Activated naive CD8-positive, alpha-beta T cell treated with anti-CD3 and anti-CD28 coated beads for 36 hours (primary cell): Measurements from ENCODE around the gene NUP93. TPM values are rescaled to one million over a fixed set of nuclear protein-coding genes. Genes with fewer than 3 reads are reported as not detected.

ENCODE experiments used
- DNase-seq: peaks from one replicate; pipeline ENCODE4 v3.0.0; 2021
- H3K27ac Mint-ChIP-seq: one replicate; pipeline ENCODE4 v1.8.0; 2022; ENCODE audit warnings: mild to moderate bottlenecking, moderate library complexity, mixed read lengths
- H3K27me3 Mint-ChIP-seq: one replicate; pipeline ENCODE4 v1.8.0; 2022; ENCODE audit warnings: mild to moderate bottlenecking, mixed read lengths
- H3K36me3 Mint-ChIP-seq: one replicate; pipeline ENCODE4 v1.8.0; 2021; ENCODE audit warnings: mild to moderate bottlenecking, mixed read lengths
- H3K4me1 Mint-ChIP-seq: one replicate; pipeline ENCODE4 v1.8.0; 2021; ENCODE audit warnings: mixed read lengths
- H3K4me3 Mint-ChIP-seq: one replicate; pipeline ENCODE4 v1.8.0; 2022; ENCODE audit warnings: mild to moderate bottlenecking, moderate library complexity, mixed read lengths
- H3K9me3 Mint-ChIP-seq: one replicate; pipeline ENCODE4 v1.8.0; 2022; ENCODE audit warnings: mixed read lengths
- total RNA-seq, 2 experiments: library from RNA; stranded (reverse); gene quantifications; one replicate each; pipeline ENCODE4 v1.2.3, GENCODE V29; 2021

Gene NUP93
- total RNA-seq, 2 experiments from 2014 or later, result 153 to 172 TPM

GRCh38 chr16:56774016-56774680, 44.2 kb downstream of the NUP93 start:
- Mint-ChIP-seq H3K4me3 (no peak overlapping the region), H3K27ac (no peak overlapping the region), H3K9me3 (no peaks in the 10 kb centered on the region), H3K27me3 (no peaks in the 10 kb centered on the region), H3K36me3 (peaks cover 6% of the 10 kb centered on the region), H3K4me1 (peaks cover 40% of the 10 kb centered on the region)
- DNase-seq, result no peak

GRCh38 chr16:56775162-56775561, 45.2 kb downstream of the NUP93 start:
- Mint-ChIP-seq H3K36me3 (peaks cover 3% of the 10 kb centered on the region), H3K9me3 (no peaks in the 10 kb centered on the region), H3K4me3 (no peak overlapping the region), H3K27ac (no peak overlapping the region), H3K4me1 (peaks cover 43% of the 10 kb centered on the region), H3K27me3 (no peaks in the 10 kb centered on the region)
- DNase-seq, result no peak

- no peaks in the 10 kb centered on the region for H3K9me3 Mint-ChIP-seq
- H3K27me3 Mint-ChIP-seq, result no peaks in the 10 kb centered on the region
- no peak for DNase-seq
- no peak overlapping the region for H3K4me3 Mint-ChIP-seq
- H3K36me3 Mint-ChIP-seq, result peaks cover 1% of the 10 kb centered on the region
- no peak overlapping the region for H3K27ac Mint-ChIP-seq
- peaks cover 34% of the 10 kb centered on the region for H3K4me1 Mint-ChIP-seq
These were observed 46.6 kb downstream of the NUP93 start for GRCh38 chr16:56776562-56776961.

GRCh38 chr16:56777001-56777400, 47.1 kb downstream of the NUP93 start:
- peaks cover 30% of the 10 kb centered on the region for H3K4me1 Mint-ChIP-seq
- H3K27ac Mint-ChIP-seq, result no peak overlapping the region
- no peaks in the 10 kb centered on the region for H3K27me3 Mint-ChIP-seq
- no peaks in the 10 kb centered on the region for H3K36me3 Mint-ChIP-seq
- DNase-seq, result no peak
- H3K4me3 Mint-ChIP-seq, result no peak overlapping the region
- no peaks in the 10 kb centered on the region for H3K9me3 Mint-ChIP-seq

GRCh38 chr16:56777482-56777881, 47.6 kb downstream of the NUP93 start:
- no peak for DNase-seq
- H3K36me3 Mint-ChIP-seq, result no peaks in the 10 kb centered on the region
- no peak overlapping the region for H3K27ac Mint-ChIP-seq
- no peaks in the 10 kb centered on the region for H3K9me3 Mint-ChIP-seq
- H3K4me1 Mint-ChIP-seq, result peaks cover 25% of the 10 kb centered on the region
- no peaks in the 10 kb centered on the region for H3K27me3 Mint-ChIP-seq
- no peak overlapping the region for H3K4me3 Mint-ChIP-seq

- Mint-ChIP-seq H3K9me3 (no peaks in the 10 kb centered on the region), H3K27me3 (no peaks in the 10 kb centered on the region), H3K4me3 (no peak overlapping the region), H3K4me1 (peaks cover 28% of the 10 kb centered on the region), H3K27ac (no peak overlapping the region), H3K36me3 (no peaks in the 10 kb centered on the region)
- no peak for DNase-seq
These were observed 50.0 kb downstream of the NUP93 start for GRCh38 chr16:56779906-56780305.

- no peak overlapping the region for H3K27ac Mint-ChIP-seq
These were observed 50.7 kb downstream of the NUP93 start for GRCh38 chr16:56780646-56781045.

GRCh38 chr16:56781528-56781961, 51.6 kb downstream of the NUP93 start:
- Mint-ChIP-seq H3K27me3 (no peaks in the 10 kb centered on the region), H3K9me3 (no peaks in the 10 kb centered on the region), H3K27ac (no peak overlapping the region), H3K4me3 (no peak overlapping the region), H3K4me1 (peaks cover 34% of the 10 kb centered on the region), H3K36me3 (no peaks in the 10 kb centered on the region)
- DNase-seq, result no peak

More at GRCh38 chr16:56780646-56781045, 50.7 kb downstream of the NUP93 start:
- Mint-ChIP-seq H3K9me3 (no peaks in the 10 kb centered on the region), H3K4me3 (no peak overlapping the region), H3K4me1 (peaks cover 32% of the 10 kb centered on the region), H3K27me3 (no peaks in the 10 kb centered on the region), H3K36me3 (no peaks in the 10 kb centered on the region)
- DNase-seq, result no peak

GRCh38 chr16:56783344-56783743, 53.4 kb downstream of the NUP93 start:
- Mint-ChIP-seq H3K36me3 (no peaks in the 10 kb centered on the region), H3K9me3 (no peaks in the 10 kb centered on the region), H3K27ac (peak overlapping the region; percentile 4), H3K4me3 (no peak overlapping the region), H3K27me3 (no peaks in the 10 kb centered on the region), H3K4me1 (peaks cover 31% of the 10 kb centered on the region)
- no peak for DNase-seq

GRCh38 chr16:56785317-56785716, 55.4 kb downstream of the NUP93 start:
- no peak overlapping the region for H3K4me3 Mint-ChIP-seq
- no peak for DNase-seq
- no peaks in the 10 kb centered on the region for H3K27me3 Mint-ChIP-seq
- H3K36me3 Mint-ChIP-seq, result no peaks in the 10 kb centered on the region
- peak overlapping the region; percentile 27 for H3K27ac Mint-ChIP-seq
- H3K4me1 Mint-ChIP-seq, result peaks cover 18% of the 10 kb centered on the region
- no peaks in the 10 kb centered on the region for H3K9me3 Mint-ChIP-seq

GRCh38 chr16:56787167-56787566, 57.2 kb downstream of the NUP93 start:
- Mint-ChIP-seq H3K4me3 (no peak overlapping the region), H3K27ac (no peak overlapping the region), H3K36me3 (no peaks in the 10 kb centered on the region), H3K27me3 (no peaks in the 10 kb centered on the region), H3K9me3 (no peaks in the 10 kb centered on the region), H3K4me1 (peaks cover 16% of the 10 kb centered on the region)
- DNase-seq, result no peak

- DNase-seq, result no peak
- Mint-ChIP-seq H3K4me1 (peaks cover 9% of the 10 kb centered on the region), H3K27ac (no peak overlapping the region), H3K36me3 (no peaks in the 10 kb centered on the region), H3K4me3 (no peak overlapping the region), H3K27me3 (no peaks in the 10 kb centered on the region), H3K9me3 (no peaks in the 10 kb centered on the region)
These were observed 58.5 kb downstream of the NUP93 start for GRCh38 chr16:56788435-56788834.

- DNase-seq, result no peak
- H3K4me3 Mint-ChIP-seq, result no peak overlapping the region
- no peaks in the 10 kb centered on the region for H3K9me3 Mint-ChIP-seq
- H3K27me3 Mint-ChIP-seq, result no peaks in the 10 kb centered on the region
- H3K27ac Mint-ChIP-seq, result no peak overlapping the region
- H3K36me3 Mint-ChIP-seq, result peaks cover 1% of the 10 kb centered on the region
- H3K4me1 Mint-ChIP-seq, result peaks cover 6% of the 10 kb centered on the region
These were observed 59.4 kb downstream of the NUP93 start for GRCh38 chr16:56789360-56789759.

GRCh38 chr16:56792967-56793366, 63.0 kb downstream of the NUP93 start:
- Mint-ChIP-seq H3K27me3 (no peaks in the 10 kb centered on the region), H3K9me3 (no peaks in the 10 kb centered on the region), H3K4me3 (no peak overlapping the region), H3K36me3 (peaks cover 2% of the 10 kb centered on the region), H3K27ac (no peak overlapping the region), H3K4me1 (no peaks in the 10 kb centered on the region)
- DNase-seq, result no peak

GRCh38 chr16:56793492-56793891, 63.6 kb downstream of the NUP93 start:
- no peak for DNase-seq
- no peaks in the 10 kb centered on the region for H3K4me1 Mint-ChIP-seq
- peaks cover 5% of the 10 kb centered on the region for H3K36me3 Mint-ChIP-seq
- no peak overlapping the region for H3K27ac Mint-ChIP-seq
- no peaks in the 10 kb centered on the region for H3K27me3 Mint-ChIP-seq
- H3K4me3 Mint-ChIP-seq, result no peak overlapping the region
- no peaks in the 10 kb centered on the region for H3K9me3 Mint-ChIP-seq

- no peaks in the 10 kb centered on the region for H3K4me1 Mint-ChIP-seq
- H3K9me3 Mint-ChIP-seq, result no peaks in the 10 kb centered on the region
- DNase-seq, result no peak
- peaks cover 5% of the 10 kb centered on the region for H3K36me3 Mint-ChIP-seq
- no peak overlapping the region for H3K27ac Mint-ChIP-seq
- no peak overlapping the region for H3K4me3 Mint-ChIP-seq
- no peaks in the 10 kb centered on the region for H3K27me3 Mint-ChIP-seq
These were observed 65.1 kb downstream of the NUP93 start for GRCh38 chr16:56795011-56795410.
